ENCODE results near the gene PRSS16. TPM values are rescaled to one million over a fixed set of nuclear protein-coding genes. Genes with fewer than 3 reads are reported as not detected.

The PRSS16 gene
- total RNA-seq, 1 donor from 2014 or later = 1.6 TPM

- DNase-seq = no peak
Measured at GRCh38 chr6:27287751-27288135, 40.2 kb downstream of the PRSS16 start.

DNA sequence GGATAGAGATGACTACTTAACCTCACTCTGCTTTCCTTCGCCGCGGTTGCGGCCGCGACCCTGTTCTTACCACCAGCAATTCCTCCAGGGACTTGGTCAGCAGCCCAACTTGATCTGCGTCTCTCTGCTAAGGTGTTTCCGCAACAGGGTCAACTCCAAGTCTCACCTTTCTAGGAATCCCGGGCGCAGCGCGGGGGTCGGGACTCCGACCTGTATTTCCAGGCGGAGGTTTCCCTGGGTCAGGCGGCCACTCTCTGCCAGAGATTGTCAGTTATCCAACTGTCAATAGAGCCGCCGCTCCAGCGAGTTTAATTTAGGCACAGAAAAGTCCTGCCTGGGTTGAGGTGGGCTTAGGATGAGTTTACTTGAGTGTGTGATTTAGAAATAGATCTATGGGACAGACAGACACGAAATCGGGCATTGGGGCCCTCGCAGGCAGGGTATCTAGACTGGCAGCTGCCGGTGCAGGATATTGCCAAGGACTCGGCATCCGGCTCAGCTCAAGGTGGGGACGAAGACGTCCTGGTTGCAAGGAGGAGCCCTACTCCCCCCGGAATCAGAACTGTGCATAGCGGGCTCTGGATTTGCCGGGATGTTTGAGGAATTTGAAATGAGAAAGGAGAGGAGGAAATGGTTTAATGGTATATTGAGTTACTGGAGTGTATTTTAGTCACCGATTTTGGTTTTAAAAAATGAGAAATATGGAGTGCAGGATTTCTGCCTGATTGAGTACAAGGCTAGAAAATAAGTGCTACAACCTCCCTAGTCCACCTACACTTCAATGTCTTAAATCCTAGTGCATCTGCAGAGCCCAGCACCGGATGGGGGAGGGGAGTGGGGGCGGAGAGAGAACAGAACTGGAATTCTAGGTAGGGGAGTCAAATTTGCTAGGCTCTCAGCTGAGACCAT, 40.9 kb downstream of the PRSS16 start:
- DNase-seq = no peak

GRCh38 chr6:27290065-27290849, 42.8 kb downstream of the PRSS16 start:
- no peak for DNase-seq

- no peak for DNase-seq
Measured at GRCh38 chr6:27290850-27291208, 43.3 kb downstream of the PRSS16 start.

DNA sequence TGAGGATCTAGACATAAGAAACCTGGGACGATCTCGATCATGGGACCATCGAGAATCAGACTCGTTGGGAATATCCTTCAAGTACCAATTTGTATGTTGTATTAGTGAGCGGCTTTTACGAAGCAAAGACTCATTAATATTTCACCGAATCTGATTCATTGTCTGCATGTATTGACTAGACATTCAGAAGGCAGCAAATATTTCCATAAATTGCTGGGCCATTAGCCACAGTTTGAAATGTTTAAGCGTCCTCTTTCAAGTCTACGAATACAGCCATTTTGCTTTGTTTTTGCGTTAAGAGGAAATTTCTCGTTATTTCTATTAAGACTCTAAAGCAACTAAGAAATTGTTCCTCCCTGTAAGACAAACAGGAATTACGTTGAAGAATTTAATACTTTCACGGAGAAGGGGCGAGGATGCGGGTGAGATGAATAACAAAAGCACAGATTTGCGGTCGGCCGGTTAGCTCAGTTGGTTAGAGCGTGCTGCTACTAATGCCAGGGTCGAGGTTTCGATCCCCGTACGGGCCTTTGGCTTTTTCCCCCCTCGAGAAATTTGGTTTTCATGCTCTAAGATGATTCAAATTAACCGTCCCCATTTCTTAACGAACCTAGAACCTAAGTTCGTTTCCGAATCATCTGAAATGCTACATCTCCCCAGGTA, 46.1 kb downstream of the PRSS16 start:
- peak; percentile 42 for DNase-seq

GRCh38 chr6:27294409-27294808, 46.9 kb downstream of the PRSS16 start:
- peak; percentile 3 for DNase-seq

DNA sequence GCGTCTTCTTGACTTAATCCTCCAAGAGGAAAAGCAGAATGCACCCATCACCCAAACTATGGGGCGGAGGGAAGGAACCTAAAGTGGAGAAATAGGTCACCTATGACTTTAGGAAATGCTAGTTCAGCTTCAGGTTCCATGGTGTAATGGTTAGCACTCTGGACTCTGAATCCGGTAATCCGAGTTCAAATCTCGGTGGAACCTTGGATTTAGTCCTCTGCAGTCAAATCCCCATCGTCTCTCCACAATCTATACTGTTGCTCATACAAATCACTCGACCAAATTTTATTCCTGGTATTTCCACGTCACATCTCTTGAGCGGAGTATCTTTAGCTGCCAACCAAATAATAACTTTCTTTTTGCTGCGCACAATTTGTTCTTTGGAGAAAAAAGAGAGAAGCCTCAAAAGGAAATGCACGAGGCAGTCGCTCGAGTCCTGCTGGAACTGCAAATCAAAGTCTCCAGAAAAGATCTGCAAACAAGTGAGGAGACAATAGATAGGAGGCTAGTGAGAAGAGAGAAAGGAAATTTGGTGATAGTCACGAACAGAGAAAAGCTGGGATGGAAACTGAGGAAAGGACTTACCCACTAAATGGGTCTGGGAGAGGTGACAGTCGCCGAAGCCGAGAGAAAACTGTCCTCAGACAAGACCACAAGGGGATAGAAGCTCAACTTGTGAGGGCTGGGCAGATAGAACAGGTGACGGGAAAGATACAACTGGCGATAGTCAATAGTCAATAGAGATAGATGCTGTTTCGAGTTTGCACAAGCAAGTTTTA, 48.0 kb downstream of the PRSS16 start:
- DNase-seq = peak; percentile 7

- DNase-seq = peak; percentile 26
Measured at GRCh38 chr6:27296106-27296783, 48.7 kb downstream of the PRSS16 start.

- no peak for DNase-seq
Measured at GRCh38 chr6:27297484-27297856, 50.0 kb downstream of the PRSS16 start.

DNA sequence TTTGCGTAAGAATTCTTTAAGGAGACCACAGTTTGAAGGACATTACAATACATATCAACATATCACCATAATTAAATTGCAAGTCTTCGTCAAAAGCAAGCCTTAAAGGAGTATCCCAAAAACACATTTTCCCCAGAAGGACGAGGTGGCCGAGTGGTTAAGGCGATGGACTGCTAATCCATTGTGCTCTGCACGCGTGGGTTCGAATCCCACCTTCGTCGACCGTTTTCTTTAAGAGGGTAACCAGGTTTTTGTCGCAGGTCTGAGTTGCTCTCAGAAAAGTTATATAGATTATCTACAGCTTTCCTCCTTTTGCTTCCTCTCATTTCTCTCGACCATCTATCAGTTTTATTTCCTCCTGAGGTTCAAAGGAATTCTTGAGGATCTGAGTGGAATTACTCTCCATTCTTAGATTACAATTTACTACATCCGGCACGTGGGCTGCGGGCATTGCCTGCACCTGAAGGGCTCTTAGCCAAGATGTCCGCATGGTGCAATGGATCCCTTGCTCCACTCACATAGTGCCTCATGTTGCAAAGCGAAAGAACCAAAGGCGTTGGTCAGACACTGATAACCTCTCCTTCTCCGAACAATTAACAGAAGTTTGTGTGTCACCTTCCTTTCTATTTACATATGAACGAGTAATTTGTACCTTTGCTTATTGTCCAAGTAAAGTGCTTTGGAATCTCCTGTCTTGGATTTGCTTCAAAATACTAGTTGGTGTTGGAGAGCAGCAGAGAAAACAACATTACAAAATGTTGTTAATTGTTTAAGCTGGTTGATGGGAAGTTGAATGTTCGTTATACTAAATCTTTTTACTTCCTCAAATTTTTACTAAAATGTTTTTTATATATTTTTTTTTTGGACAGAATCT, 50.6 kb downstream of the PRSS16 start:
- DNase-seq = peak; percentile 20

DNA sequence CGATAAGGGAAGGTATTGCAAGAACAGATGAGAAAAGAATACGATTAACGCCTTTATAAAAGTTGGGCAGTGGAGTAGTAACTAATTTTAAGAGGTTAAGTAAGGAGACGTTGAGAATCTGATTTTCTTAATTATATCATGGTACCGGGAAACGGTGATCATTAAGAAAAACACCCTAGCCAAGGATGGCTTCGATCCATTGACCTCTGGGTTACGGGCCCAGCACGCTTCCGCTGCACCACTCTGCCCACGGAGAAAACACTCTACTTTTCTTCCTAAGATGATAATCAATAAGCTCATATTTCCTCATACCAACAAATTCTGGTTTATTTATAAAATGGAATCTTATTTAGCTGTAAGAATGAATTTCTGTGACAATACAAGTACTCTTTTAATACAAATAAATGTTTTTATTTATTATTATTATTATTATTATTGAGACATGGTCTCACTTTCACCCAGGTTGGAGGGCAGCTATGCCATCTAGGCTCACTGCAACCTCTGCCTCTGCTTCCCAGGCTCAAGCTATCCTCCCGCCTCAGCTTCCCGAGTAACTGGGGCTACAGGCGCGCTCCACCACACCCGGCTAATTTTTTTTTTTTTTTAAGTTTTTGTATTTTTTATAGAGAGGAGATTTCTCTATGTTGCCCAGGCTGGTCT, 56.2 kb downstream of the PRSS16 start:
- no peak for DNase-seq

Other genes starting within 250 kb of the PRSS16 start
- gene POM121L2, start 64.6 kb downstream of the PRSS16 start, total RNA-seq = not detected
- gene ZNF391, start 141.1 kb downstream of the PRSS16 start, total RNA-seq = 6.2 TPM
- gene ZNF184, start 225.4 kb downstream of the PRSS16 start, total RNA-seq = 15.4 TPM